Muscle of leg (tissue), 11 donors: Measurements from ENCODE around the gene NSMCE1. TPM values are rescaled to one million over a fixed set of nuclear protein-coding genes. Genes with fewer than 3 reads are reported as not detected.
A peak's percentile ranks its signal among the peaks of the same experiment; 100 is the strongest.

ENCODE experiments used
- DNase-seq: peaks from one replicate; pipeline ENCODE4 v3.0.0; 2013
- H3K27ac ChIP-seq: one replicate; pipeline ENCODE4 v1.5.1; 2013; ENCODE audit warnings: mild to moderate bottlenecking, low read length, control low read depth
- H3K27me3 ChIP-seq: one replicate; pipeline ENCODE4 v1.6.1; 2013; ENCODE audit warnings: low read length; ENCODE audit not compliant: control insufficient read depth, insufficient read depth
- H3K36me3 ChIP-seq: one replicate; pipeline ENCODE4 v1.6.1; 2013; ENCODE audit warnings: low read length; ENCODE audit not compliant: control insufficient read depth, insufficient read depth
- H3K4me1 ChIP-seq: one replicate; pipeline ENCODE4 v1.6.1; 2013; ENCODE audit warnings: low read length; ENCODE audit not compliant: control insufficient read depth, insufficient read depth
- H3K4me3 ChIP-seq: one replicate; pipeline ENCODE4 v1.5.1; 2013; ENCODE audit warnings: low read length, control low read depth
- H3K9me3 ChIP-seq: replicated peaks from 2 replicates; pipeline ENCODE4 v1.6.1; 2013; ENCODE audit warnings: low read depth, low read length; ENCODE audit not compliant: control insufficient read depth
- WGBS: methylation state at CpG from one replicate; pipeline ENCODE4 v1.1.5; 2013; ENCODE audit warnings: missing lambda C conversion rate; ENCODE audit not compliant: insufficient coverage; 5-methylcytosine and 5-hydroxymethylcytosine counted together
- polyA plus RNA-seq, 8 donors: library from polyadenylated mRNA; unstranded; fragments of 120-200 nt; gene quantifications; one replicate each; pipeline versions ENCODE4 v1.2.1 to v1.2.3, GENCODE V29; 2013; ENCODE audit warnings: inconsistent platforms in 1 of 8, low replicate concordance in 1 of 8; ENCODE audit not compliant: insufficient read length in 8 of 8, insufficient read depth in 1 of 8
- total RNA-seq: library from RNA; stranded (reverse); fragments of 120-200 nt; gene quantifications from one replicate; pipeline ENCODE4 v1.2.4, GENCODE V29; 2013

The NSMCE1 gene
- total and polyA plus RNA-seq, 9 donors, result 47.6 to 60.0 (median 53.3) TPM

GRCh38 chr16:27185776-27186130 is 82.8 kb downstream of the NSMCE1 start:
- H3K27me3 ChIP-seq, result no peaks in the 10 kb centered on the region
- no peak for DNase-seq
- H3K36me3 ChIP-seq, result no peaks in the 10 kb centered on the region
- H3K27ac ChIP-seq, result no peak overlapping the region
- WGBS, result no CpG with 5 or more reads among the region's 1 CpG
- H3K9me3 ChIP-seq, result peaks cover 3% of the 10 kb centered on the region
- no peak overlapping the region for H3K4me3 ChIP-seq
- peaks cover 27% of the 10 kb centered on the region for H3K4me1 ChIP-seq

- Histone ChIP-seq H3K9me3 (peaks cover 3% of the 10 kb centered on the region), H3K27me3 (no peaks in the 10 kb centered on the region), H3K36me3 (no peaks in the 10 kb centered on the region), H3K27ac (no peak overlapping the region), H3K4me1 (peaks cover 23% of the 10 kb centered on the region), H3K4me3 (no peak overlapping the region)
- 48% methylated on average over 4 of the region's 7 CpGs for WGBS
- DNase-seq, result no peak
Measured at GRCh38 chr16:27182906-27183405, 85.6 kb downstream of the NSMCE1 start.

- H3K36me3 ChIP-seq, result no peaks in the 10 kb centered on the region
- H3K27me3 ChIP-seq, result no peaks in the 10 kb centered on the region
- peaks cover 3% of the 10 kb centered on the region for H3K9me3 ChIP-seq
- peak overlapping the region; percentile 60 for H3K27ac ChIP-seq
- peaks cover 23% of the 10 kb centered on the region for H3K4me1 ChIP-seq
- DNase-seq, result peak; percentile 62
- H3K4me3 ChIP-seq, result no peak overlapping the region
- 49% methylated on average over 5 of the region's 8 CpGs for WGBS
Measured at GRCh38 chr16:27181019-27181790, 87.4 kb downstream of the NSMCE1 start.

GRCh38 chr16:27179500-27180072 is 89.0 kb downstream of the NSMCE1 start:
- no peaks in the 10 kb centered on the region for H3K27me3 ChIP-seq
- peak; percentile 88 for DNase-seq
- H3K9me3 ChIP-seq, result peaks cover 3% of the 10 kb centered on the region
- H3K27ac ChIP-seq, result no peak overlapping the region
- no peak overlapping the region for H3K4me3 ChIP-seq
- peaks cover 23% of the 10 kb centered on the region for H3K4me1 ChIP-seq
- H3K36me3 ChIP-seq, result no peaks in the 10 kb centered on the region
- WGBS, result 14% methylated on average over 8 of the region's 13 CpGs

- no peaks in the 10 kb centered on the region for H3K36me3 ChIP-seq
- peaks cover 23% of the 10 kb centered on the region for H3K4me1 ChIP-seq
- WGBS, result 86% methylated on average over 6 of the region's 13 CpGs
- peaks cover 3% of the 10 kb centered on the region for H3K9me3 ChIP-seq
- H3K4me3 ChIP-seq, result no peak overlapping the region
- H3K27ac ChIP-seq, result no peak overlapping the region
- H3K27me3 ChIP-seq, result no peaks in the 10 kb centered on the region
- no peak for DNase-seq
Measured at GRCh38 chr16:27177031-27177774, 91.4 kb downstream of the NSMCE1 start.

- no peak for DNase-seq
- H3K27ac ChIP-seq, result no peak overlapping the region
- no peak overlapping the region for H3K4me3 ChIP-seq
- 70% methylated on average over 2 of the region's 8 CpGs for WGBS
- peaks cover 3% of the 10 kb centered on the region for H3K9me3 ChIP-seq
- H3K27me3 ChIP-seq, result no peaks in the 10 kb centered on the region
- H3K36me3 ChIP-seq, result no peaks in the 10 kb centered on the region
- peaks cover 18% of the 10 kb centered on the region for H3K4me1 ChIP-seq
Measured at GRCh38 chr16:27175888-27176287, 92.7 kb downstream of the NSMCE1 start.

Other genes starting within 250 kb of the NSMCE1 start
- not detected for gene C16orf82, start 201.8 kb downstream of the NSMCE1 start, total RNA-seq
- gene C16orf82, start 201.8 kb downstream of the NSMCE1 start, polyA plus RNA-seq, result under 1 TPM in 1 of 8 donors, not detected in 7; 0.10 TPM
- 5.4 TPM for gene KDM8, start 65.2 kb downstream of the NSMCE1 start, total RNA-seq
- gene KDM8, start 65.2 kb downstream of the NSMCE1 start, polyA plus RNA-seq, result 1 to 10 TPM; 4.1 to 7.8 (median 5.5) TPM
- 10.6 TPM for gene IL4R, start 45.2 kb upstream of the NSMCE1 start, total RNA-seq
- gene IL4R, start 45.2 kb upstream of the NSMCE1 start, polyA plus RNA-seq, result 10 to 100 TPM in 7 of 8 donors, 1 to 10 TPM in 1; 9.8 to 16.4 (median 14.9) TPM
- 0.04 TPM for gene IL21R, start 133.4 kb upstream of the NSMCE1 start, total RNA-seq
- under 1 TPM; 0.17 to 0.71 (median 0.27) TPM for gene IL21R, start 133.4 kb upstream of the NSMCE1 start, polyA plus RNA-seq